Smooth muscle cell (in vitro differentiated cells): Measurements from ENCODE around the gene PITHD1. TPM values are rescaled to one million over a fixed set of nuclear protein-coding genes. Genes with fewer than 3 reads are reported as not detected.
A peak's percentile ranks its signal among the peaks of the same experiment; 100 is the strongest.
"Not testable (repeated sequence)": the region's sequence is repeated elsewhere in the genome, so short reads cannot be mapped to it uniquely, and the experiment has no call there.

Source experiments
- DNase-seq: peaks from one replicate; lab custom pipeline; 2025; ENCODE audit not compliant: unreplicated experiment; lab: John Stamatoyannopoulos, UW
- H2AFZ ChIP-seq: fragments of 200-600 bp; sonication (generic); 2 replicates; pipeline ENCODE4 v1.6.0; 2016; ENCODE audit warnings: antibody characterized with exemption, low read depth, mild to moderate bottlenecking
- H3F3A ChIP-seq: fragments of 200-600 bp; sonication (generic); 2 replicates; pipeline ENCODE4 v1.6.0; 2017; ENCODE audit warnings: antibody characterized with exemption, low read depth
- H3K27ac ChIP-seq: fragments of 200-600 bp; sonication (generic); 2 replicates; pipeline ENCODE4 v1.5.1; 2016; ENCODE audit warnings: low read depth, mild to moderate bottlenecking
- H3K27me3 ChIP-seq: fragments of 200-600 bp; sonication (generic); 2 replicates; pipeline ENCODE4 v1.6.1; 2016; ENCODE audit warnings: low read depth, mild to moderate bottlenecking
- H3K36me3 ChIP-seq: fragments of 200-600 bp; sonication (generic); 2 replicates; pipeline ENCODE4 v1.5.1; 2016; ENCODE audit warnings: low read depth
- H3K4me1 ChIP-seq: fragments of 200-600 bp; sonication (generic); 2 replicates; pipeline ENCODE4 v1.5.1; 2016; ENCODE audit warnings: low read depth
- H3K4me2 ChIP-seq: fragments of 200-600 bp; sonication (generic); 2 replicates; pipeline ENCODE4 v1.6.0; 2016; ENCODE audit warnings: mild to moderate bottlenecking
- H3K4me3 ChIP-seq: fragments of 200-600 bp; sonication (generic); 2 replicates; pipeline ENCODE4 v1.5.1; 2016; ENCODE audit warnings: mild to moderate bottlenecking
- H3K79me2 ChIP-seq: fragments of 200-600 bp; sonication (generic); 2 replicates; pipeline ENCODE4 v1.6.0; 2016; ENCODE audit warnings: low read depth, mild to moderate bottlenecking
- H3K9ac ChIP-seq: fragments of 200-600 bp; sonication (generic); 2 replicates; pipeline ENCODE4 v1.6.0; 2016; ENCODE audit warnings: low read depth
- H3K9me3 ChIP-seq: fragments of 200-600 bp; sonication (generic); replicated peaks from 2 replicates; pipeline ENCODE4 v1.5.1; 2016; ENCODE audit warnings: low read depth
- H4K20me1 ChIP-seq: fragments of 200-600 bp; sonication (generic); 2 replicates; pipeline ENCODE4 v1.6.0; 2016; ENCODE audit warnings: low read depth
- CTCF ChIP-seq: fragments of 200-600 bp; sonication (generic); IDR thresholded peaks from 2 replicates; pipeline ENCODE4 v1.5.1; 2017; ENCODE audit warnings: borderline replicate concordance, mild to moderate bottlenecking, antibody characterized with exemption; ENCODE audit not compliant: insufficient read depth, poor library complexity, severe bottlenecking
- WGBS: methylation state at CpG from one replicate; pipeline ENCODE4 v1.1.7; 2016; ENCODE audit warnings: low lambda C conversion rate; 5-methylcytosine and 5-hydroxymethylcytosine counted together
- polyA plus RNA-seq: library from polyadenylated mRNA; unstranded; fragments of >200 nt; fragmentation: Nextera tagmentation; extraction: Ambion mirVana; gene quantifications from 2 replicates; pipeline ENCODE4 v1.2.1, GENCODE V29; 2016
- total RNA-seq: library from RNA; depleted of rRNA; stranded (reverse); fragments of >200 nt; gene quantifications from 2 replicates; pipeline ENCODE4 v1.2.3, GENCODE V29; 2014

PITHD1 gene
- total and polyA plus RNA-seq, 2 experiments from 2014 or later, result 32.0 to 49.6 TPM

DNA sequence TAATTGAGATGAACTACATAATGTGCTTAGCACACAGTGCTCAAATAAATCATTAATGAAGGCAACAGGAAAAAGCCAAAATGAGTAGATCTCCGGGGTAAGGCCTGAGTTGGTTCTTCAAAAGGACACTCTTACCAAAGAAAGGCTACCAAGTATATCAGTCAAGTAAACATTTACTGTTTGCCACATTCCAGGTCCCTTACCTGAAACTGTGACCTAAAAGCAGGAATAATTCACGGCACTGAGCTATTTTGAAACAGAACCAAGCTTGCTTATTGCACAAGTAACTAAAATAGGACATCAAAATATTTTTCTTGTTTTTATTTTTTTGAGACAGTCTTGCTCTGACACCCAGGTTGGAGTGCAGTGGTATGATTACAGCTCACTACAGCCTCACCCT, 2.0 kb upstream of the PITHD1 start:
- peaks cover 15% of the 10 kb centered on the region for H3K4me1 ChIP-seq
- H3F3A ChIP-seq, result no peaks in the 10 kb centered on the region
- no peak overlapping the region for H2AFZ ChIP-seq
- no peak overlapping the region for H3K4me3 ChIP-seq
- H3K79me2 ChIP-seq, result peaks cover 33% of the 10 kb centered on the region
- no peak for DNase-seq
- no peaks in the 10 kb centered on the region for H3K9me3 ChIP-seq
- no peak for TF ChIP-seq CTCF
- no peaks in the 10 kb centered on the region for H3K36me3 ChIP-seq
- WGBS, result 99% methylated on average over 2 of the region's 2 CpGs
- H3K9ac ChIP-seq, result no peak overlapping the region
- H4K20me1 ChIP-seq, result peaks cover 28% of the 10 kb centered on the region
- H3K27me3 ChIP-seq, result no peaks in the 10 kb centered on the region
- H3K4me2 ChIP-seq, result no peak overlapping the region
- H3K27ac ChIP-seq, result no peak overlapping the region

- Histone ChIP-seq H3F3A (no peaks in the 10 kb centered on the region), H3K79me2 (peaks cover 63% of the 10 kb centered on the region), H3K36me3 (no peaks in the 10 kb centered on the region), H3K27ac (peak overlapping the region; percentile 84), H3K4me2 (peak overlapping the region; percentile 86), H3K4me1 (peaks cover 15% of the 10 kb centered on the region), H4K20me1 (peaks cover 38% of the 10 kb centered on the region), H2AFZ (no peak overlapping the region), H3K4me3 (no peak overlapping the region), H3K9me3 (no peaks in the 10 kb centered on the region), H3K9ac (peak overlapping the region; percentile 88), H3K27me3 (no peaks in the 10 kb centered on the region)
- WGBS, result 66% methylated on average over 3 of the region's 3 CpGs
- no peak for TF ChIP-seq CTCF
- no peak for DNase-seq
Observed at GRCh38 chr1:23779826-23780371, 1.7 kb downstream of the PITHD1 start.

DNA sequence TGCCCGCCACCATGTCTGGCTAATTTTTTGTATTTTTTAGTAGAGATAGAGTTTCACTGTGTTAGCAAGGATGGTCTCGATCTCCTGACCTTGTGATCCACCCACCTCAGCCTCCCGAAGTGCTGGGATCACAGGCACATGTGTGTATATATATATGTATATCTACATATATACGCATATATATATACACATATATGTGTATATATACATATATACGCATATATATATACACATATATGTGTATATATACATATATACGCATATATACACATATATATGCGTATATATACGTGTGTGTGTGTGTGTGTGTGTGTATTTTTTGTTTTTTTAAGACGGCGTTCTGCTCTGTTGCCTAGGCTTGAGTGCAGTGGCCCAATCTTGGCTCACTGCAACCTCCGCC, 4.9 kb downstream of the PITHD1 start:
- H3K4me3 ChIP-seq, H3F3A ChIP-seq, H3K9ac ChIP-seq, H2AFZ ChIP-seq, H3K4me2 ChIP-seq, H3K27ac ChIP-seq, DNase-seq, H3K27me3 ChIP-seq, H3K9me3 ChIP-seq: not testable (repeated sequence)
- H3K4me1 ChIP-seq, result peaks cover 15% of the 10 kb centered on the region
- 98% methylated on average over 11 of the region's 11 CpGs for WGBS
- H4K20me1 ChIP-seq, result peaks cover 40% of the 10 kb centered on the region
- peaks cover 14% of the 10 kb centered on the region for H3K36me3 ChIP-seq
- H3K79me2 ChIP-seq, result peaks cover 55% of the 10 kb centered on the region

- Histone ChIP-seq H3K4me3 (no peak overlapping the region), H3K27me3 (no peaks in the 10 kb centered on the region), H3K9ac (no peak overlapping the region), H2AFZ (no peak overlapping the region), H3K36me3 (peaks cover 14% of the 10 kb centered on the region), H4K20me1 (peaks cover 28% of the 10 kb centered on the region), H3K27ac (no peak overlapping the region), H3K4me2 (no peak overlapping the region), H3K4me1 (peaks cover 6% of the 10 kb centered on the region), H3K79me2 (peaks cover 43% of the 10 kb centered on the region), H3F3A (peaks cover 16% of the 10 kb centered on the region), H3K9me3 (no peaks in the 10 kb centered on the region)
- no peak for TF ChIP-seq CTCF
- WGBS, result 96% methylated on average over 4 of the region's 4 CpGs
- no peak for DNase-seq
Observed at GRCh38 chr1:23784846-23785245, 6.6 kb downstream of the PITHD1 start.
